Hepatocyte (in vitro differentiated cells): Measurements from ENCODE around the gene C11orf68.

Experiments
- EZH2 ChIP-seq: fragments of 200-600 bp; sonication (generic); IDR thresholded peaks from 2 replicates; pipeline ENCODE4 v1.6.1; 2016; ENCODE audit warnings: antibody characterized with exemption, mild to moderate bottlenecking, borderline replicate concordance
- EZH2phosphoT487 ChIP-seq: fragments of 200-600 bp; sonication (generic); IDR thresholded peaks from one replicate; pipeline ENCODE4 v1.6.1; 2018; ENCODE audit warnings: antibody characterized with exemption, mild to moderate bottlenecking, low read depth, moderate library complexity; ENCODE audit not compliant: unreplicated experiment, severe bottlenecking
- TF ChIP-seq, protein P1 (sequence below): fragments of 200-600 bp; sonication (generic); IDR thresholded peaks from 2 replicates; pipeline ENCODE4 v1.5.1; 2016; ENCODE audit warnings: antibody characterized with exemption, mild to moderate bottlenecking; ENCODE audit not compliant: poor library complexity

DNA sequence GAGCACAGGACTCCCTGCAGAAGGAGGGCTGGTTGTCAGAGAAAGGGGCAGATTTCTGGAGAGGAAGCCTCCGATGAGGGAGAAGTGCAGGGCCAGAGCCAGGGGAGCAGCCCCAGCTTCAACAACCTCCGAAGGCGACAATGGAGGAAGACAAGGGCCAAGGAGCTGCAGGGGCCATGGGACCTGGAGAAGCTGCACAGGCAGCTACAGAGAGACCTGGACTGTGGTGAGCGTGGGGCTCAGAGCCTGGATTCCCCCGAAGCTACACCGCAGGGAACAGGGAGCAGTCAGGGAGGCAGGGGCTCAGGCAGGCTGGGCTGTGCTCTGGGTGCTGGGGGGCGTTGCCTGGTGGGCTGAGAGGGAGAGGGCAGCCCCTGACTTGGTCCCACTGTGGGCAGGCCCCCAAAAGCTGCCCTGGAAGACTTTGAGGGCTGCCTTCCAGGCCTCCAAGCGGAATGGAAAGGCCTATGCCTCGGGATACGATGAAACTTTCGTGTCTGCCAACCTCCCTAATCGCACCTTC lies 28.8 kb upstream of the C11orf68 start:
- TF ChIP-seq, protein P1, sequence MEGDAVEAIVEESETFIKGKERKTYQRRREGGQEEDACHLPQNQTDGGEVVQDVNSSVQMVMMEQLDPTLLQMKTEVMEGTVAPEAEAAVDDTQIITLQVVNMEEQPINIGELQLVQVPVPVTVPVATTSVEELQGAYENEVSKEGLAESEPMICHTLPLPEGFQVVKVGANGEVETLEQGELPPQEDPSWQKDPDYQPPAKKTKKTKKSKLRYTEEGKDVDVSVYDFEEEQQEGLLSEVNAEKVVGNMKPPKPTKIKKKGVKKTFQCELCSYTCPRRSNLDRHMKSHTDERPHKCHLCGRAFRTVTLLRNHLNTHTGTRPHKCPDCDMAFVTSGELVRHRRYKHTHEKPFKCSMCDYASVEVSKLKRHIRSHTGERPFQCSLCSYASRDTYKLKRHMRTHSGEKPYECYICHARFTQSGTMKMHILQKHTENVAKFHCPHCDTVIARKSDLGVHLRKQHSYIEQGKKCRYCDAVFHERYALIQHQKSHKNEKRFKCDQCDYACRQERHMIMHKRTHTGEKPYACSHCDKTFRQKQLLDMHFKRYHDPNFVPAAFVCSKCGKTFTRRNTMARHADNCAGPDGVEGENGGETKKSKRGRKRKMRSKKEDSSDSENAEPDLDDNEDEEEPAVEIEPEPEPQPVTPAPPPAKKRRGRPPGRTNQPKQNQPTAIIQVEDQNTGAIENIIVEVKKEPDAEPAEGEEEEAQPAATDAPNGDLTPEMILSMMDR = no peak
- TF ChIP-seq EZH2 = no peak
- TF ChIP-seq EZH2phosphoT487 = no peak
